Activated T-helper 1 cell treated with Interleukin-2 at 50 U/mL for 16 hours (primary cell): Measurements from ENCODE around the gene FMNL1.
"Not testable (repeated sequence)": the region's sequence is repeated elsewhere in the genome, so short reads cannot be mapped to it uniquely, and the experiment has no call there.

ENCODE experiments used
- DNase-seq: peaks from one replicate; pipeline ENCODE4 v3.0.0-alpha.2; 2020; ENCODE audit warnings: low read depth

FMNL1 gene

GRCh38 chr17:45235416-45236281 is 14.0 kb downstream of the FMNL1 start:
- DNase-seq, result peak; percentile 62

- DNase-seq, result no peak
These were observed 14.6 kb downstream of the FMNL1 start for GRCh38 chr17:45236282-45236606.

DNA sequence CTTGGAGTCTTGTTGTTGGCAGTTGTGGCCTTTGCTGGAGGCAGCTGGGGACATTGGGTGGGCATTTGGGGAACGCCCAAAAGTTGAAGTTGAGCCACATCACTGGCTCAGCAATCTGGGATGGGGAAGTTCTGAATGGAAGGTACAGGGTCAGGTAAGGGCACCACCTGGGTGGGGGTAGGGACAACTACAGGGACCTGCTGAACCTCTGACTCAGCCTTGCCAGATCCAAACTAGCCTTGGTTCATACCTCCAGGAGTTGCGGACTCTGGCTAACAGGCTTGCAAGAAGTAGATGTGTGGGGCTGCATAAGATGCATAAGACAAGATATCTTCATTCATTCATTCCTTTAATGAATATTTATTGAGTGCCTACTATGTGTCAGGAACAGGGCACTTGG is 16.0 kb downstream of the FMNL1 start:
- no peak for DNase-seq

DNA sequence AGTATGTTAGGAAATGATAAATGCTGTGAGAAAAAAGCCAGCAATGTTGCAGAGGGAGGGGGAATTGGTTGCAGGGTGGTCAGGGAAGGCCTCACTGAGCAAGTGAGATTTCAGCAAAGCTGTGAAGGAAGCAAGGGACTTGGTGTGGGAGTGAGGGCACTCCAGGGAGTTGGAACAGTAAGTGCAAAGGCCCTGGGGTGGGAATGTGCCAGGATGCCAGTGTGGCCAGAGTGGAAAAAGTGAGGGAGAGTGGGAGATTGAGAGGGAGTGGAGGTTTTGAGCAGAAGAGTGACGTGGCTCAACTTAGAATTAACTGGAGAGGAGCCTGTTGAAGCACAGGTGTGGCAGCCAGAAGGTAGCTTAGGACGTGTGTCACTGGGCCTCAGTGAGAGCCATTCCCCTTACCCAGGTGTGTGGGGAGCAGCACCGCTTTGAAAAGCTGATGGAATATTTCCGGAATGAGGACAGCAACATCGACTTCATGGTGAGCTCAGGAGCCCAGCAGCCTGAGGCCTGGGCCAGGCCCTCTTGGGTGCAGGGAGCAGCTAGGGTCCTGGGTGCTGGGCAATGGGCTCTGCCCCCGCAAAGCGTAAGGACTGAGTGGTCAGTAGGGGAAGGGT is 16.6 kb downstream of the FMNL1 start:
- no peak for DNase-seq

DNA sequence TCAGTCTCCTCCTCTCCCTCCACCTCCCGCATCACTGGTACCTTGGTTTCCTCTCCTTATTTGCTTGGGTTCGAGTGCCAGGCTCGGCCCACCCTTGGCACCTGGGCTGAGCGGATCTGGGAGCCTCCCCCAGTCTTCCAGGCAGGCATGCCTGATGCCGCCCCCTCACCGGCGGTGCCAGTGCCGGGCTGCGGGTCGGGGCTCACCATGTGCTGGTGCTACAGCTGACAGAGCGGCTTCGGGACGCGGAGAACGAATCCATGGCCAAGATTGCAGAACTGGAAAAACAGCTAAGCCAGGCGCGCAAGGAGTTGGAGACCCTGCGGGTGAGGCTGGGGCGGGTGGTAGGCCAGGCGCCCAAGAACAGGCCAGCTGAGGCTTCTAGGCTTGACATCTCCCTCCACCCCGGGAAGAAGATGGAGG is 19.2 kb downstream of the FMNL1 start:
- DNase-seq, result no peak

GRCh38 chr17:45241328-45242028 is 19.8 kb downstream of the FMNL1 start:
- DNase-seq, result no peak

DNA sequence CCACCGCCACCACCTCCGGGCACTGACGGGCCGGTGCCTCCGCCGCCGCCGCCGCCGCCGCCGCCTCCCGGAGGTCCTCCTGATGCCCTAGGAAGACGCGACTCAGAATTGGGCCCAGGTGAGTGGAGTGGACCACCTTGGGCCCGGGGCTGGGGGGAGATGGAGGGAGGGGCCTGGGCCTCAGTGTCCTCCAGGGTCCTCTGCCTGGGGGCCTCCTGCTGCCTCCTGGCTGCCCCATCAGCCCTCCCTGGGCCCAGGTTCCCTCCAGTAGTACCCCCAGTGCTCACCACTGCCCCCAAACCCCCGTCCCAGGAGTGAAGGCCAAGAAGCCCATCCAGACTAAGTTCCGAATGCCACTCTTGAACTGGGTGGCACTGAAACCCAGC is 20.3 kb downstream of the FMNL1 start:
- DNase-seq, result no peak

DNA sequence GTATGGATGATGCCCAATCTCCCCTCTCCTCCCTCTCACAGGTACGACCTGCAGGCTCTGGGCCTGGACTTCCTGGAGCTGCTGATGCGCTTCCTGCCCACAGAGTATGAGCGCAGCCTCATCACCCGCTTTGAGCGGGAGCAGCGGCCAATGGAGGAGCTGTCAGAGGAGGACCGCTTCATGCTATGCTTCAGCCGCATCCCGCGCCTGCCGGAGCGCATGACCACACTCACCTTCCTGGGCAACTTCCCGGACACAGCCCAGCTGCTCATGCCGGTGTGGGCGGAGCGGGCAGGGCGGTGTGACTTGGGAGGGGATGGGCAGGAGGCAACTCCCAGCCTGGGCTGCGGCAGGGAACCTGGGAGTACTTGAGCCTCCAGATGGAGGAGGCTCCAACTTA is 22.1 kb downstream of the FMNL1 start:
- no peak for DNase-seq

GRCh38 chr17:45244725-45245656 is 23.3 kb downstream of the FMNL1 start:
- no peak for DNase-seq

GRCh38 chr17:45246338-45246737 is 24.7 kb downstream of the FMNL1 start:
- no peak for DNase-seq

GRCh38 chr17:45246861-45247428 is 25.3 kb downstream of the FMNL1 start:
- DNase-seq, result no peak

DNA sequence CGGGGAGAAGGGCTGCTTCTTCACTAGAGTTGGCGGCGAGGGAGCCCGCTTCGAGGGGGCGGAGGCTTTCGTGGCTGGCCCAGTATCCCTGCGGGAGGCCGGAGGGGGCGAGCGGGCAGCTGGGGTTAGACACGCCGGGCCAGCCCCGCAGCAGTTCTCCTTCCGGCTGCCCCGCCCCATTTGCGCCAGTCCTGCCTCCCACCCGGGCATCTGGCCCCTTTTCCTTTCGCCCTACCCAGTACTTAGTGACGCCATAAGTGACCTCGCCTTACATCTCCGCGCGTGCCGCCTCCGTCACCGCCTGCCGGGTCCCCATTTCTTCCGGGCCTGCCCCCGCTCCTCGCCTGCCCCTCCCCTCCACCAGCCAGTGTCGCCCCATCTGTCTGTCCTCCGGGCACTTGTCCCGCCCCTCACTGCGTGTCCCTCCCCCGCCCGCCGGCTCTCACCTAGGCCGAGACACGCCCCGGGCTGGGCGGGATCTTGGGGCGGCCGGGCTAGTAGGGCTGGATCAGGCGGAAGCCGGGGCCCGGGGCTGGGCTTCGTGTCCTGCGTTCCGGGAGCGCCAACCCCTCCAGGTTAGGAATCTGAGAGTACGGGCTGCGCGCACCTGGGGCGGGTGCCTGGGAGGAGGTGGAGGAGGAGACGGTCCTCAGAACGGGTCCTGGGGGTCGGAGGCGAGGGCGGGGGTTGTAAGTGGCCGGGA is 25.9 kb downstream of the FMNL1 start:
- peak; percentile 95 for DNase-seq

DNA sequence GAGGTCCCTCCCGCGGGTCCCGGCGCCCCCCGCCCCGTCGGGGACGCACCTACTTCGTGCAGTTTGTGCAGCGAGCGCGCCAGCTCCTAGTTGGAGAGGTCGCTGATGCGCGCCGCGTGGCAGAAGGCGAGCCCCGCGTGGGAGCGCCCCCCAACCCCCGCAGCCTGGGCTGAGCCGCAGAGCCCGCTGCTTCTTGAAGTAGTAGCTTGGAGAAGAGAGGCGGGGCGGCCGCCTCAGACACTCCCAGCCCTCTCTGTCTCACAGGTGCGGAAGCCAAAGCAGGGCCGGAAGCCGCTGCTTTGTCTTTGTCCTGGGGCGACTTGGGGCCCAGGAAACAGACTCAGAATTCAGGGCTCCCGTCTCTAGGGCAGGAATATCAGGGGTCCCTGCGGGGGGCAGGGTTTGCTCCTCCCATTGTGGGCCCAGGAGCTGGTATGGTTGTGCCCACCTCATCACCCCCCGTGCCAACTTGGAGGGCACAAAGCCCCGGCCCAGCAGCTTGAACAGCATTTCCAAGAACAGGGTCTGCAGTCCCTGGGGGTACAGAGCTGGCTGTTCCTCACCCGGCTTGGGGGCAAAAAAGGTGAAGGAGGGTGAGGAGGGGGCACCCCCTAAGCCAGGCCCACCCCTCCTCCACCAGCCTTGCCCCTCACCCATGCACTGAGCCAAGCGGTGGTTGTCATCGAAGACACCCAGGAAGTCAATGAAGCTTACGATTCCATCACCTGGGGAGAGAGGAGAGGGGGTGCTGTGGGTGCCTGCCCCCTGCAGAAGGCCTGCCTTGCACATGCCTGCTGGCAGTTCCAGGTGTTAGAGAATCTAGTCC is 26.7 kb downstream of the FMNL1 start:
- peak; percentile 75 for DNase-seq

GRCh38 chr17:45251931-45252330 is 30.2 kb downstream of the FMNL1 start:
- no peak for DNase-seq

GRCh38 chr17:45253237-45253636 is 31.6 kb downstream of the FMNL1 start:
- not testable (repeated sequence) for DNase-seq

GRCh38 chr17:45253879-45254278 is 32.2 kb downstream of the FMNL1 start:
- no peak for DNase-seq

DNA sequence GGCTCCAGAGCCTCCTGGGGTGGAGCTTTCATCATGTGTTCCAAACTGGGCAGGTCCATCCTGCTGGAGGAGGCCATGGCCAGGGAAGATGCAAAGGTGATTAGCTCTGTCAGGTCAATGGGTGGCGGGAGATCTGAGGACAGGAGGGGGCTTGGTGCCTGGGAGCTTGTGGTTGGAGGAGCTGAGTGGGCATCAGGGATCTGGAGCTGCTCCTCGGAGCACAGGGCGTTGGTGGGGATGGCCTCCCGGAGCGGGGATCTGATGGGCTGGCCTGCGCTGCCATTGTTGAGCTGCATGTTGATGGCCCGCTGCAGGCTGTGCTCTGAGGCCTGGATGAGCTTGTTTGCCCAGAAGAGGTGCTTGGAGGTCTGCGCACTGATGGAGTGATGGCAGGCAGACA is 33.7 kb downstream of the FMNL1 start:
- no peak for DNase-seq

GRCh38 chr17:45256114-45256966 is 34.7 kb downstream of the FMNL1 start:
- DNase-seq, result no peak

GRCh38 chr17:45257115-45257514 is 35.4 kb downstream of the FMNL1 start:
- DNase-seq, result no peak
